A549 (cell line): ENCODE results near the gene CATSPER4. TPM values are rescaled to one million over a fixed set of nuclear protein-coding genes. Genes with fewer than 3 reads are reported as not detected.

Experiments
- ATAC-seq, 2 experiments: fragments of 200-7000 bp in 1 of 2; fragments of >200 bp in 1 of 2; cut with Nextera tagmentation in 1 of 2; cut with Tn5 transposase in 1 of 2; 3 replicates each; pipeline versions ENCODE4 v1.8.0 to v1.9.1; 2018 to 2020; ENCODE audit warnings: mild to moderate bottlenecking in 1 of 2, moderate library complexity in 1 of 2
- CTCF ChIA-PET: fragments of 300-600 bp; sonication (Branson Sonifier 250); formaldehyde crosslinking; extraction: SDS; loops from one replicate; lab custom pipeline; 2021; ENCODE audit warnings: antibody characterized with exemption, inconsistent platforms; lab: Yijun Ruan, JAX
- POLR2A ChIA-PET: fragments of 350-600 bp; formaldehyde crosslinking; extraction: SDS; loops from one replicate; lab custom pipeline; 2021; ENCODE audit warnings: antibody characterized with exemption, inconsistent platforms; lab: Yijun Ruan, JAX
- DNase-seq, 2 experiments: peaks; one replicate each; pipeline versions ENCODE4 v3.0.0 to v3.0.0-alpha.2; 2011 to 2016; ENCODE audit warnings: low read depth in 1 of 2, low spot score in 1 of 2
- FAIRE-seq: peaks from 2 replicates; lab custom pipeline; 2011; peaks lifted over from hg19 to GRCh38; lab: Jason Lieb, UNC
- H3K27ac ChIP-seq, 2 experiments: fragments of >200 bp; sonication (Bioruptor Twin); formaldehyde crosslinking; 3 replicates each; pipeline ENCODE4 v1.5.1; 2016 to 2017
- H3K4me1 ChIP-seq: fragments of >200 bp; sonication (Bioruptor Twin); formaldehyde crosslinking; 3 replicates; pipeline ENCODE4 v1.6.1; 2016
- H3K4me2 ChIP-seq: fragments of >200 bp; sonication (Bioruptor Twin); formaldehyde crosslinking; 3 replicates; pipeline ENCODE4 v1.6.1; 2016
- H3K4me3 ChIP-seq: fragments of >200 bp; sonication (Bioruptor Twin); formaldehyde crosslinking; 3 replicates; pipeline ENCODE4 v1.5.1; 2016
- H3K9me3 ChIP-seq: fragments of >200 bp; sonication (Bioruptor Twin); formaldehyde crosslinking; 3 replicates; pipeline ENCODE4 v1.6.1; 2016
- BHLHE40 ChIP-seq: IDR thresholded peaks from 2 replicates; pipeline ENCODE4 v1.6.1; 2012; ENCODE audit warnings: low read depth, low read length, inconsistent platforms
- CBX8 ChIP-seq: fragments of 200-600 bp; sonication (generic); IDR thresholded peaks from 2 replicates; pipeline ENCODE4 v1.6.1; 2016
- EHF ChIP-seq: fragments of 250-450 bp; sonication (Bioruptor Pico); IDR thresholded peaks from 2 replicates; pipeline ENCODE4 v1.5.0; 2020; ENCODE audit warnings: mild to moderate bottlenecking
- EHMT2 ChIP-seq: fragments of 200-600 bp; sonication (generic); IDR thresholded peaks from 2 replicates; pipeline ENCODE4 v1.6.1; 2016; ENCODE audit warnings: antibody characterized with exemption, low read depth, mild to moderate bottlenecking, moderate library complexity
- ESRRA ChIP-seq: fragments of 150-350 bp; IDR thresholded peaks from 2 replicates; pipeline ENCODE4 v1.6.1; 2014; ENCODE audit warnings: mild to moderate bottlenecking, low read length, borderline replicate concordance
- FOSL2 ChIP-seq, 2 experiments: fragments of 450-650 bp in 1 of 2; fragments of >200 bp in 1 of 2; sonication (Bioruptor Twin) in 1 of 2; formaldehyde crosslinking; IDR thresholded peaks; 2 replicates each; pipeline versions ENCODE4 v1.5.0 to v1.6.1; 2016 to 2020; ENCODE audit warnings: mild to moderate bottlenecking in 1 of 2, moderate library complexity in 1 of 2
- HDAC2 ChIP-seq: fragments of 200-600 bp; sonication (generic); IDR thresholded peaks from 2 replicates; pipeline ENCODE4 v1.6.1; 2016
- HOXB5 ChIP-seq: fragments of 250-450 bp; sonication (Bioruptor Pico); IDR thresholded peaks from 2 replicates; pipeline ENCODE4 v1.5.0; 2020; ENCODE audit warnings: mild to moderate bottlenecking, moderate library complexity
- JUNB ChIP-seq: fragments of >200 bp; sonication (Bioruptor Twin); formaldehyde crosslinking; IDR thresholded peaks from 2 replicates; pipeline ENCODE4 v1.6.1; 2016
- KDM1A ChIP-seq: fragments of 200-600 bp; sonication (generic); IDR thresholded peaks from 2 replicates; pipeline ENCODE4 v1.6.1; 2016; ENCODE audit warnings: low read depth, mild to moderate bottlenecking
- KDM5A ChIP-seq: fragments of 200-600 bp; sonication (generic); IDR thresholded peaks from 2 replicates; pipeline ENCODE4 v1.6.1; 2016; ENCODE audit warnings: antibody characterized with exemption, mild to moderate bottlenecking
- MAZ ChIP-seq: fragments of 150-350 bp; IDR thresholded peaks from 2 replicates; pipeline ENCODE4 v1.6.1; 2014; ENCODE audit warnings: antibody characterized with exemption, low read depth, low read length, borderline replicate concordance
- NFE2L2 ChIP-seq: fragments of 150-350 bp; conservative IDR thresholded peaks from 2 replicates; pipeline ENCODE4 v1.6.1; 2014; ENCODE audit warnings: low read length
- NPAS2 ChIP-seq: fragments of 250-450 bp; sonication (Bioruptor Pico); IDR thresholded peaks from 2 replicates; pipeline ENCODE4 v1.8.0; 2022; ENCODE audit warnings: mild to moderate bottlenecking, moderate library complexity, borderline replicate concordance
- NR3C1 ChIP-seq: fragments of >200 bp; sonication (Bioruptor Twin); formaldehyde crosslinking; IDR thresholded peaks from 3 replicates; pipeline ENCODE4 v1.6.1; 2017
- PHF8 ChIP-seq: fragments of 200-600 bp; sonication (generic); IDR thresholded peaks from 2 replicates; pipeline ENCODE4 v1.6.1; 2016; ENCODE audit warnings: low read depth, mild to moderate bottlenecking, antibody characterized with exemption, moderate library complexity, borderline replicate concordance
- POLR2AphosphoS2 ChIP-seq: conservative IDR thresholded peaks from 2 replicates; pipeline ENCODE4 v1.6.1; 2012; ENCODE audit warnings: low read length, improper control_type of control experiment, inconsistent platforms
- RAD21 ChIP-seq, 2 experiments: fragments of >200 bp in 1 of 2; sonication (Bioruptor Twin) in 1 of 2; formaldehyde crosslinking in 1 of 2; IDR thresholded peaks in 1 of 2; conservative IDR thresholded peaks in 1 of 2; 2 replicates in 1 of 2; 3 replicates in 1 of 2; pipeline ENCODE4 v1.6.1; 2012 to 2018; ENCODE audit warnings: inconsistent platforms in 1 of 2
- RCOR1 ChIP-seq: fragments of 150-350 bp; IDR thresholded peaks from 2 replicates; pipeline ENCODE4 v1.6.1; 2014; ENCODE audit warnings: antibody characterized with exemption, low read length, low read depth
- RFX5 ChIP-seq: fragments of 450-650 bp; IDR thresholded peaks from 2 replicates; pipeline ENCODE4 v1.7.1; 2014; ENCODE audit warnings: antibody characterized with exemption, mild to moderate bottlenecking, moderate library complexity
- RNF2 ChIP-seq: fragments of 200-600 bp; sonication (generic); IDR thresholded peaks from 2 replicates; pipeline ENCODE4 v1.6.1; 2016; ENCODE audit warnings: low read depth, mild to moderate bottlenecking, antibody characterized with exemption, moderate library complexity, borderline replicate concordance
- SREBF2 ChIP-seq: fragments of 450-650 bp; IDR thresholded peaks from 2 replicates; pipeline ENCODE4 v1.6.1; 2014; ENCODE audit warnings: mild to moderate bottlenecking, moderate library complexity
- ZFP36 ChIP-seq: fragments of 450-650 bp; IDR thresholded peaks from 2 replicates; pipeline ENCODE4 v1.6.1; 2014; ENCODE audit warnings: borderline replicate concordance; ENCODE audit not compliant: partially characterized antibody
- WGBS: methylation state at CpG from one replicate; pipeline ENCODE4 v1.1.6; 2017; ENCODE audit errors: missing lambda C conversion rate; 5-methylcytosine and 5-hydroxymethylcytosine counted together
- polyA plus RNA-seq, 4 experiments: library from polyadenylated mRNA; depleted of rRNA in 3 of 4; stranded (reverse); fragments of >200 nt; fragmentation: RNase III in 1 of 4; extraction: RNeasy Plus Mini Kit Qiagen cat#74134 plus additional on column Dnase treatment in 1 of 4; gene quantifications; 2 replicates in 3 of 4; 3 replicates in 1 of 4; pipeline ENCODE4 v1.2.3, GENCODE V29; 2011 to 2017
- TF ChIP-seq, protein P1 (sequence below): fragments of >200 bp; sonication (Bioruptor Twin); formaldehyde crosslinking; IDR thresholded peaks from 2 replicates; pipeline ENCODE4 v1.6.1; 2016
- TF ChIP-seq, protein P2 (sequence below): fragments of 250-450 bp; sonication (Bioruptor Pico); IDR thresholded peaks from 2 replicates; pipeline ENCODE4 v1.5.0; 2020; ENCODE audit warnings: low read depth, mild to moderate bottlenecking, moderate library complexity
- TF ChIP-seq, protein P3 (sequence below): IDR thresholded peaks from 2 replicates; pipeline ENCODE4 v1.6.1; 2012
- TF ChIP-seq, protein P4 (sequence below): fragments of >200 bp; sonication (Bioruptor Twin); formaldehyde crosslinking; IDR thresholded peaks from 3 replicates; pipeline ENCODE4 v1.6.1; 2016
- TF ChIP-seq, protein P5 (sequence below): fragments of 450-650 bp; IDR thresholded peaks from 2 replicates; pipeline ENCODE4 v1.6.1; 2014; ENCODE audit warnings: antibody characterized with exemption
- TF ChIP-seq, protein P6 (sequence below): fragments of 150-350 bp; IDR thresholded peaks from 2 replicates; pipeline ENCODE4 v1.6.1; 2014; ENCODE audit warnings: low read depth, mild to moderate bottlenecking, low read length

CATSPER4 gene
- polyA plus RNA-seq, 2 of the 4 experiments (the other 2 are of a cell fraction): not detected

DNA sequence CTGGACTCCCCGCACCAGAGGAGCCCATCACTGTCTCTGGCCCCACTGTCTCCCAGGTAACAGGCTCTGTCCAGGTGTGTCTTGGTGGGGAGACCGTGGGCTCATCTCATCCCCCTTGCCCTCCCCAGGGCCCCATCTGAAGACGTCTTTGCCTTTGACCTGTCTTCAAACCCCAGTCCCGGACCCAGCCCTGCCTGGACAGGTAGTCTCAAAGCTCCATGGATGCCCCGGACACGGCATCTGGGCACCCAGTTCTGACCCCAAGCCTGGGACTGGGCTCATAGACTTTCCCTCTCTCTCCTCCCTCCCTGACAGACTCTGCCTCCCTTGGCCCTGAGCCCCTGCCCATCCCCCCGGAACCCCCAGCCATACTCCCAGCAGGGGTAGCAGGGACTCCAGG lies 6.3 kb upstream of the CATSPER4 start:
- CTCF ChIA-PET: no interaction called here
- POLR2A ChIA-PET: no interaction called here
- Histone ChIP-seq H3K9me3 (no peaks in the 10 kb centered on the region), H3K4me3 (no peak overlapping the region), H3K4me2 (no peak overlapping the region)
- 93% methylated on average over 3 of the region's 7 CpGs for WGBS
- TF ChIP-seq NPAS2: no peak
- TF ChIP-seq NR3C1: no peak
- no peak for TF ChIP-seq ESRRA
- TF ChIP-seq EHMT2: no peak
- TF ChIP-seq CBX8: no peak
- TF ChIP-seq HOXB5: no peak
- no peak for TF ChIP-seq POLR2AphosphoS2
- TF ChIP-seq RCOR1: no peak
- TF ChIP-seq RNF2: no peak
- TF ChIP-seq, protein P1, sequence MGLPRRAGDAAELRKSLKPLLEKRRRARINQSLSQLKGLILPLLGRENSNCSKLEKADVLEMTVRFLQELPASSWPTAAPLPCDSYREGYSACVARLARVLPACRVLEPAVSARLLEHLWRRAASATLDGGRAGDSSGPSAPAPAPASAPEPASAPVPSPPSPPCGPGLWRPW: no peak
- TF ChIP-seq, protein P2, sequence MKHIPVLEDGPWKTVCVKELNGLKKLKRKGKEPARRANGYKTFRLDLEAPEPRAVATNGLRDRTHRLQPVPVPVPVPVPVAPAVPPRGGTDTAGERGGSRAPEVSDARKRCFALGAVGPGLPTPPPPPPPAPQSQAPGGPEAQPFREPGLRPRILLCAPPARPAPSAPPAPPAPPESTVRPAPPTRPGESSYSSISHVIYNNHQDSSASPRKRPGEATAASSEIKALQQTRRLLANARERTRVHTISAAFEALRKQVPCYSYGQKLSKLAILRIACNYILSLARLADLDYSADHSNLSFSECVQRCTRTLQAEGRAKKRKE (CRISPR knock-in tag): no peak
- no peak for TF ChIP-seq HDAC2
- TF ChIP-seq, protein P3, sequence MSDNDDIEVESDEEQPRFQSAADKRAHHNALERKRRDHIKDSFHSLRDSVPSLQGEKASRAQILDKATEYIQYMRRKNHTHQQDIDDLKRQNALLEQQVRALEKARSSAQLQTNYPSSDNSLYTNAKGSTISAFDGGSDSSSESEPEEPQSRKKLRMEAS: no peak
- TF ChIP-seq PHF8: no peak
- TF ChIP-seq, all 56 proteins: peak for 0
- ATAC-seq (no peak), DNase-seq (no peak), FAIRE-seq (no peak)
- Histone ChIP-seq H3K4me1 (no peaks in the 10 kb centered on the region), H3K27ac (no peak overlapping the region)

DNA sequence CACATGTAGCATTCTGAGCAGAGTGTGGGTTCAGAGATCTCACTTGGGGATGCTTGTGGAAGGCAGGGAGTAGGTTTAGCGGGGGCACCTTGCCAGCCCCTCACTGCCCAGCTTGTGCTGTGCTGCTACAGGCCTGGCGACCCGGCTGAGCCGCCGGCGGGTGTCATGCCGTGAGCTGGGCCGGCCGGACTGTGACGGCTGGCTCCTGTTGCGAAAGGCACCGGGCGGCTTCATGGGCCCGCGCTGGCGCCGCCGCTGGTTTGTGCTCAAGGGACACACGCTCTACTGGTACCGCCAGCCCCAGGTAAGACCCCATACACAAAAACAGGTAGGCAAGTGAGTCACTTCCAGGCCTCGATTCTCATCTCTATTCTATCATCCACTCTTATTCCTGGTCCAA lies 5.5 kb upstream of the CATSPER4 start:
- POLR2A ChIA-PET: no interaction called here
- TF ChIP-seq, protein P2 (CRISPR knock-in tag): no peak
- TF ChIP-seq BHLHE40 (no peak), EHMT2 (no peak), RAD21 (conservative IDR thresholded peaks at IDR 0.05 in 1 of 2, IDR thresholded peaks at IDR 0.05 in 1 of 2) (no peak), SREBF2 (no peak), EHF (no peak), FOSL2 (IDR thresholded peaks at IDR 0.05) (no peak), FOSL2 (CRISPR knock-in tag; IDR thresholded peaks at IDR 0.05) (no peak), KDM1A (no peak), RFX5 (no peak), KDM5A (no peak), JUNB (no peak), HOXB5 (no peak), NFE2L2 (no peak), ESRRA (no peak), MAZ (no peak), ZFP36 (no peak)
- TF ChIP-seq, protein P4, sequence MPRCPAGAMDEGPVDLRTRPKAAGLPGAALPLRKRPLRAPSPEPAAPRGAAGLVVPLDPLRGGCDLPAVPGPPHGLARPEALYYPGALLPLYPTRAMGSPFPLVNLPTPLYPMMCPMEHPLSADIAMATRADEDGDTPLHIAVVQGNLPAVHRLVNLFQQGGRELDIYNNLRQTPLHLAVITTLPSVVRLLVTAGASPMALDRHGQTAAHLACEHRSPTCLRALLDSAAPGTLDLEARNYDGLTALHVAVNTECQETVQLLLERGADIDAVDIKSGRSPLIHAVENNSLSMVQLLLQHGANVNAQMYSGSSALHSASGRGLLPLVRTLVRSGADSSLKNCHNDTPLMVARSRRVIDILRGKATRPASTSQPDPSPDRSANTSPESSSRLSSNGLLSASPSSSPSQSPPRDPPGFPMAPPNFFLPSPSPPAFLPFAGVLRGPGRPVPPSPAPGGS: no peak
- TF ChIP-seq, protein P5, sequence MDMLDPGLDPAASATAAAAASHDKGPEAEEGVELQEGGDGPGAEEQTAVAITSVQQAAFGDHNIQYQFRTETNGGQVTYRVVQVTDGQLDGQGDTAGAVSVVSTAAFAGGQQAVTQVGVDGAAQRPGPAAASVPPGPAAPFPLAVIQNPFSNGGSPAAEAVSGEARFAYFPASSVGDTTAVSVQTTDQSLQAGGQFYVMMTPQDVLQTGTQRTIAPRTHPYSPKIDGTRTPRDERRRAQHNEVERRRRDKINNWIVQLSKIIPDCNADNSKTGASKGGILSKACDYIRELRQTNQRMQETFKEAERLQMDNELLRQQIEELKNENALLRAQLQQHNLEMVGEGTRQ: no peak
- TF ChIP-seq, protein P6, sequence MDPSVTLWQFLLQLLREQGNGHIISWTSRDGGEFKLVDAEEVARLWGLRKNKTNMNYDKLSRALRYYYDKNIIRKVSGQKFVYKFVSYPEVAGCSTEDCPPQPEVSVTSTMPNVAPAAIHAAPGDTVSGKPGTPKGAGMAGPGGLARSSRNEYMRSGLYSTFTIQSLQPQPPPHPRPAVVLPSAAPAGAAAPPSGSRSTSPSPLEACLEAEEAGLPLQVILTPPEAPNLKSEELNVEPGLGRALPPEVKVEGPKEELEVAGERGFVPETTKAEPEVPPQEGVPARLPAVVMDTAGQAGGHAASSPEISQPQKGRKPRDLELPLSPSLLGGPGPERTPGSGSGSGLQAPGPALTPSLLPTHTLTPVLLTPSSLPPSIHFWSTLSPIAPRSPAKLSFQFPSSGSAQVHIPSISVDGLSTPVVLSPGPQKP: no peak
- Histone ChIP-seq H3K4me3 (no peak overlapping the region), H3K4me1 (no peaks in the 10 kb centered on the region), H3K27ac (no peak overlapping the region), H3K4me2 (no peak overlapping the region), H3K9me3 (no peaks in the 10 kb centered on the region)
- WGBS: 95% methylated on average over 12 of the region's 21 CpGs
- DNase-seq (no peak), ATAC-seq (no peak), FAIRE-seq (no peak)
- CTCF ChIA-PET: interaction anchor here (0.5 kb wide), 1 partner anchor 51 kb away, joined by 3 read pairs; no protein-coding TSS in a partner anchor
